Right lobe of liver (tissue), 4 donors: ENCODE results near the gene SHC4.

ENCODE experiments used
- POLR2A ChIP-seq: fragments of 450-650 bp; IDR thresholded peaks from one replicate; pipeline ENCODE4 v1.6.1; 2017; ENCODE audit warnings: antibody characterized with exemption, mild to moderate bottlenecking
- TF ChIP-seq, protein P1 (sequence below), 4 donors: fragments of 200-600 bp in 3 of 4; fragments of 450-650 bp in 1 of 4; IDR thresholded peaks; one replicate each; pipeline versions ENCODE4 v1.5.1 to v1.8.0; 2016 to 2022; ENCODE audit warnings: antibody characterized with exemption in 4 of 4, mild to moderate bottlenecking in 2 of 4
- donor health status: DM: no; HTN: no; CAD: no.
- donor health status: DM: no; HTN: no; CAD: no.
- donor health status: DM: no; HTN: yes; CAD: no.

DNA sequence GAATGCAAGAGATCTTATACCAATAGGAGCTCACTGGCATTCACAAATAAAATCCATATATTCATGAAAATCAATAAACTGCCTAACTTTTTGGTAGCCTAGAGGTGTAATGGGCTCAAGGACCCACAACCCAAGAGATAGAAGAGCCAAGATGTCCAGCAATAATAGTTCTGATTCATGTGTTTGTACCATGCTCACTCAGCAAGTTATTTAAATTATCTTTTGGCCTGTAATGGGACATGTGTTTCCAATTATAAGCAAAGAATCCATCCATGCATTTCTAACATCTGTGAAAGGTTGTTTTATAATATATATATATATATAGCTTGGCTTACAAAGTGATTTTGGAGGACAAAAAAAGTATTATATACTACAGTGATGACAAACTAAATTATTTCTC is 29.7 kb upstream of the SHC4 start:
- TF ChIP-seq, protein P1, sequence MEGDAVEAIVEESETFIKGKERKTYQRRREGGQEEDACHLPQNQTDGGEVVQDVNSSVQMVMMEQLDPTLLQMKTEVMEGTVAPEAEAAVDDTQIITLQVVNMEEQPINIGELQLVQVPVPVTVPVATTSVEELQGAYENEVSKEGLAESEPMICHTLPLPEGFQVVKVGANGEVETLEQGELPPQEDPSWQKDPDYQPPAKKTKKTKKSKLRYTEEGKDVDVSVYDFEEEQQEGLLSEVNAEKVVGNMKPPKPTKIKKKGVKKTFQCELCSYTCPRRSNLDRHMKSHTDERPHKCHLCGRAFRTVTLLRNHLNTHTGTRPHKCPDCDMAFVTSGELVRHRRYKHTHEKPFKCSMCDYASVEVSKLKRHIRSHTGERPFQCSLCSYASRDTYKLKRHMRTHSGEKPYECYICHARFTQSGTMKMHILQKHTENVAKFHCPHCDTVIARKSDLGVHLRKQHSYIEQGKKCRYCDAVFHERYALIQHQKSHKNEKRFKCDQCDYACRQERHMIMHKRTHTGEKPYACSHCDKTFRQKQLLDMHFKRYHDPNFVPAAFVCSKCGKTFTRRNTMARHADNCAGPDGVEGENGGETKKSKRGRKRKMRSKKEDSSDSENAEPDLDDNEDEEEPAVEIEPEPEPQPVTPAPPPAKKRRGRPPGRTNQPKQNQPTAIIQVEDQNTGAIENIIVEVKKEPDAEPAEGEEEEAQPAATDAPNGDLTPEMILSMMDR (IDR thresholded peaks at IDR 0.05): no peak
- TF ChIP-seq POLR2A: no peak
